T-helper 1 cell treated with Interleukin-12 subunit alpha and Interleukin-12 subunit beta and Interleukin-4 antibody, amounts not matched to agents 30 ng/mL and 1 ng/mL, for 36 hours (primary cell): ENCODE data around the gene ZNF488. TPM values are rescaled to one million over a fixed set of nuclear protein-coding genes. Genes with fewer than 3 reads are reported as not detected.
"Not testable (repeated sequence)": the region's sequence is repeated elsewhere in the genome, so short reads cannot be mapped to it uniquely, and the experiment has no call there.

Experiments used
- intact Hi-C: fragments of 100-400 bp; cut with micrococcal nuclease; formaldehyde crosslinking; loops from one replicate; pipeline ENCODE4 v1.15.1; 2024
- total RNA-seq: library from RNA; stranded (reverse); gene quantifications from 2 replicates; pipeline ENCODE4 v1.2.3, GENCODE V29; 2022

ZNF488 gene
- not detected in 2 replicates for total RNA-seq

DNA sequence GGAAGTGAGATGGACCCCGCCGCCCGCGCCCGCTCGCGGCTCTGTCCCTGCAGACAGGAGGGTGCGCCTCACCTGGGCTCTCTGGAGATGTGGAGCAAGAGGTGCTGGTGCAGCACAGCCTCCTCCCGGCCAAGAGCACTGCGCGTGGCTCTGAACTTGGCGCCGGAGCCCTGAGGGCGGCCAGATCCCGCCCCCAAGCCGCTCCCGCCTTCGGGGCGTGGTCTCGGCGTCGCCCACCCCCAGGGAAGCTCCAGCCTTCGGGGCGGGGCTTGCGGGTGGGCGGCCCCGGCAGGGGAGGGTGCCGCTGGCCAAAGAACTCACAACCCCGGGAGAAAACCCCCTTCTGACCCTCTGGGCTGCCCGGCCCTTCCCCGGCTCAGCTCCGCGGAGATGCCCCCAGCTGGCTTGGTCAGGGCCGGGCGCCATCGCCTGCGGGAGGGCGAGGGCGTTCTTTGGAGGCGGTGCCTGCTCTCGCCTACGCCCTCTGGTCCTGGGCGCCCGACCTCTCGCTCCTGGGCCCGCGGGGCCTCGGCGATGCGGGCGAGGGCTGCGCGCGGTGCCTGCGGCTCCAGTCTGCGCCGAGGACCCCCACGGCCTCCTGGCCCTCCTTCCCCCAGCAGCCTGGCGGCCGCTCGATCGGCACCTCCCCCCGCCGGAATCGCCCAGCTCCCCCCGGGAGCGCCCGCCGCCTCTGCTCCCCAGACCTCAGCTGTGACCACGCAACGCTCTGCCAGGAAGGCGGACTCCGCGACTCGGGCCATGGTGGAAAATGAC, at the start of gene ZNF488:
ZNF488 (minus strand) TSS at position 146 of the 774 bp plus-strand sequence. CDS start 15,464 bp downstream, outside the sequence.
- intact Hi-C loops: no loop called here

GRCh38 chr10:47425813-47426419, 41.8 kb upstream of the ZNF488 start:
- intact Hi-C loops: no loop called here

- intact Hi-C loops: no loop called here
Observed at GRCh38 chr10:47424231-47424630, 40.1 kb upstream of the ZNF488 start.

GRCh38 chr10:47423476-47423875, 39.4 kb upstream of the ZNF488 start:
- intact Hi-C loops: no loop called here

DNA sequence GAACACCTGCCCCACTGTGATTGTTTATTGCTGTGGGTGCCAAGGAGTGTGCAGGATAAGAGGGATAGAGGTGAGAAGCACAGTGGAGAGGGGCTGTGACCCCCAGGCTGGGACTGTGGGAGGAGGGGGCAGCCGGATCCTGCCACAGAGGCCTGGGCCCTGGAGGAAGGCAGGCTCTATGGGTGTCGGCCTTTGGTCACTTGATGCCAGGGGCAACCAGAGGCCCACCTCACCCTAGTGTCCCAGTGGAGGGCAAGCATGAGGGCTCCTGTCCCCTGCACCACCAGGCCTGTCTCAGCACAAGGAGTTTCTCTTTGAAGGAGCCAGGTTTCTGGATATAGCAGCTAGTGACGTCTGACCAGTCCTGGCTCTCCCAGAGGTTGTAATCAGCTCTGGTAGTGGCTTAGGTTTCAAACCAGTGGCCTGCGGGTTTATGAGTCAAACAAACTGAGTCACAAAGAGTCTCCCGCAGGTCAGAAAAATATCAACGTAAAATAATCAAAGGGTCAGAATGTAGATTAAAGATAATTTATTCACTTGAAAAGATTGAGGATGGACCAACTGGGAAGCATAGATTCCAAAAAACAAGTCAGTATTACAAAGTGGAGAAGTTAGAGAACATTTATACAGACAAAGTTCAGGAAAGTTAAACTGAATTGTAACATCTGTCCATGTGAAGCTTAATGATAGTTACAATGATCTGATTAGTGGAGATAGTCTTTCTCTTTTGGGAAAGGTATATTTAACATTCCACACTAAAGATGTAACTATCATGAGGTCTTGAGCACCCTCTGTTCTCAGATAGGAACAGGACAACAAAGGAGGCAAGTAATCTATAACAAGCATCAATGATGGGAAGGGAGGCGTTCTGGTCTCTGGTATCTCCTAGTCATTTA, 37.2 kb upstream of the ZNF488 start:
- intact Hi-C loops: no loop called here

DNA sequence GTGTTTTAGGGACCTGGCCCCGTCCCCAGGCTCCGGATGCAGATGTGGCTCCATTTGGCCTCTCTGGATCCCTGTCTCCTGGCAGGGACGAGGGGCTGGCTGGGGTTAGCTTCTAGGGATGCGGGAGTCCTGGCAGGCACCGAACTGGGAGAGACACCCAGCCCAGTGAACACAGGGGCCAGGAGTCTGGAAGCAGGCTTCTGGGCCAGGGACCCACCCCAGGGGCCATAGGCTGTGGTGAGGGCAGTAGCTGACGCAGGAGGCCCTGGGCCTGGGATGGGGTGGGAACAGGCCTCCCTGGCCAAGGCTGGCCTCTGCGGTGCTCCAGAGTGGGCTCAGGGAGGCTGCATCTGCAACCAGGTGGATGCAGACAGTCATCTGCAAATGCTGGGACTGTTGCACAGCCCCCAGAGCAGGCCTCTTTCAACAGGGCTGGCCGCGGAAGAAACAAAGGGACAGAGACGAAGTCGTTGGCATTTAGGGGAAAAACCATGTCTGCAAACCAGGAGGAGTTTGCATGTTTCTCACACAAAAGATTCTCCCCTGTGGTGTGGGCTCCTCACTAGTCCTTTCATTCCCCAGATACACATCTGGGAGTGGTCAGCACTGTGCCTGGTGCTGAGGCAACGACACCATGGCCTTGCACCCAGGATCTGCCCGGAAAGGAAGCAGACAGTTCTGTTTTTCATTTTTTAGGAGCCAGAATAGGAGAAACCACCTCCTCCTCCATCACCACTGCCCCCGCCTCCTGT, 36.4 kb upstream of the ZNF488 start:
- intact Hi-C loops: no loop called here

- intact Hi-C loops: no loop called here
Observed at GRCh38 chr10:47419421-47419820, 35.3 kb upstream of the ZNF488 start.

GRCh38 chr10:47418966-47419365, 34.9 kb upstream of the ZNF488 start:
- intact Hi-C loops: no loop called here

- intact Hi-C loops: no loop called here
Observed at GRCh38 chr10:47418321-47418720, 34.2 kb upstream of the ZNF488 start.

GRCh38 chr10:47416305-47417218, 32.5 kb upstream of the ZNF488 start:
- intact Hi-C loops: not testable (repeated sequence)

DNA sequence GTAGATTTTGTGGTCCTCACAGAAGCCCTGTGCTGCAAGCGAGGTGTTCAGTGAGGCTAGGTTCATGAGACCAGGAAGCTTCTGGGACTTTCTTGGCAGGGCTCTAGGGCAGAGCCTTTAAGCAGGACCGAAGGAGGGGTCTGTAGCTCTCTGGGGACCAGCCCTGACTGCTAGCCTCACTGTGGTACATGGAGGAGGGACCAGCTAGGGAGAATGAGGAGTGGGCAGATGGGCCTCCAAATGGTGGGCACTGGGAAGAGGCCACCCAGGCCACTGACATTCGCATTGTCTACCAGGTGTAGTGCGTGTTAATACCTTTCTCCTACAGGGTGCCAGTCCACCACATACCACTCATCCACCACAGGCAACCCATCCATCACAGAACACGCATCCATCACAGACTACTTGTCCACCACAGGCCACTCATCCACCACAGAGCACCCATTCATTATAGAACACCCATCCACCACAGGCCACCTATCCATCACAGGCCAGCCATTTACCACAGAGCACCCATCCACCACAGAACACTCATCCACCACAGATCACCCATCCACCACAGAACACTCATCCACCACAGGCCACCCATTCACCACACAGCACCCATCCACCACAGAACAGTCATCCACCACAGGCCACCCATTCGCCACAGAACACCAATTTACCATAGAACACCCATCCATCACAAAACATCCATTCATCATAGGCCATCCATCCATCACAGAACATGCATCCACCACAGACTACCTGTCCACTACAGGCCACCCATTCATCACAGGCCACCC, 31.6 kb upstream of the ZNF488 start:
- intact Hi-C loops: no loop called here

DNA sequence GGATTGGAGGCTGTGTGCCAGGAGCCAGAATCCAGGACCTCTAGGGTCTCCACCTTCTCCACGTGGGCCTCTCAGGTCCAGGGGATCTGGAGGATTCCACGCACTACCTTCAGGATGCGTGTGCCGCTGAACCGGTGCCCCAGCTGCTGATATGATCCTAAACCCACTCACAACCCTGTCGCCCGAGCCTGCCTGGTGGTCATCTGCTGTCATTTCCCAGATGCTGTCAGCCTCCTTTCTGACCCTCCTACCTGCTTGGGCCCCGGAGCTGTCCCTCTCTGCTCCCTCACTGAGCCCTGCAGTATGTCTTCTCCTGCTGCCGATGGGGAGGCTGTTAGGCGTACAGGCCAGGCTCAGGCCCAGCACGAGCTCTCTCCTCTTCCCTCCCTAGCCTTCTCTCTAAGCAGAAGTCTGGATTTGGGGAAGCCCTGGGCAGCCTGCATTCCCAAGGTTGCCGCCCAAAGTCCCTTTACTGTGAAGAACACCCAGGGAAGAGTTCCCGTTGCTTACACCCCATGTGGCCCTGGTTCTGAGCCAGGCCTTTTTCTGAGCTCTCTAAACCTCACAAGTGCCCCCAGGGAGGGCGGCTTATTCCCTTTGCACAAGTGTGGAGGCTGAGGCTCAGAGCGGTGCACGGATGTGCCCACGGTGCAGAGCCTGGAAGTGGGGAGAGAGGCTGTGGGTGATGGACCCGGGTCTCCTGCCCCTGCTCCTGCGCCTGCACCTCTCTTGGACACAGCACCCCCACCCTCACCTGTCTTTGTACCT, 30.8 kb upstream of the ZNF488 start:
- intact Hi-C loops: no loop called here

- intact Hi-C loops: no loop called here
Observed at GRCh38 chr10:47414227-47414592, 30.1 kb upstream of the ZNF488 start.

DNA sequence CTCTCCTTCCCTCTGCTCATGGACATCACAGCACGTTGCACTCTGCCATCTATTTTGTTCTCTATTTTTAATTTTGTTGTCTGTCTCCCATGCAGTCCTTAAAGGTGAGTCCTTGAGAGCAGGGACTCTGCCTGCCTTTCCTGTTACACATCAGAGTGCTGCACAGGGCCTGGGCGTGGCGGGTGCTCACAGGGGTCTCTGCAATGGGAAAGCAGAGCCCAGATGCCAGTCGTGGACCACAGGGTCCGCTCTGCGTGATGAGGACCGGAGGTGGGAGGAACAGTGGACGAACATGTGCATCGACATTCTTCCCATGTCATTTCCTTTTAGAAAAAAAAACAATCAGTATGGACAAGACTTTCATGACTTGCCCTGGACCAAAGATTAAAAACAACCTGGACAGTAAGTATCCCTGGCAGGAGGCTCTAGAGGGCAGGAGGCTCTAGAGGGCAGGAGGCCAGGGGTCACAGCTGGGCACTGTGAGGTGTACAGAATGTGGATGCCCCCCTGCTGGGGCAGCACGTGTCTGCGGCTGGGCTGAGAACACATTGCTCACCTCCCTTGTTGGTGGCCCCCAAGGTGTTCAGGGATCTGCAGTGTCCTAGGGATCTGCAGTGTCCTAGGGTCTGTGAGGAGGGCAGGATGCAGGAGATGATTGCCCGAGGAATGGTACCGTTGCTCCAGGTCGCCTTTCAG, 29.6 kb upstream of the ZNF488 start:
- intact Hi-C loops: no loop called here

- intact Hi-C loops: no loop called here
Observed at GRCh38 chr10:47412869-47413268, 28.8 kb upstream of the ZNF488 start.

DNA sequence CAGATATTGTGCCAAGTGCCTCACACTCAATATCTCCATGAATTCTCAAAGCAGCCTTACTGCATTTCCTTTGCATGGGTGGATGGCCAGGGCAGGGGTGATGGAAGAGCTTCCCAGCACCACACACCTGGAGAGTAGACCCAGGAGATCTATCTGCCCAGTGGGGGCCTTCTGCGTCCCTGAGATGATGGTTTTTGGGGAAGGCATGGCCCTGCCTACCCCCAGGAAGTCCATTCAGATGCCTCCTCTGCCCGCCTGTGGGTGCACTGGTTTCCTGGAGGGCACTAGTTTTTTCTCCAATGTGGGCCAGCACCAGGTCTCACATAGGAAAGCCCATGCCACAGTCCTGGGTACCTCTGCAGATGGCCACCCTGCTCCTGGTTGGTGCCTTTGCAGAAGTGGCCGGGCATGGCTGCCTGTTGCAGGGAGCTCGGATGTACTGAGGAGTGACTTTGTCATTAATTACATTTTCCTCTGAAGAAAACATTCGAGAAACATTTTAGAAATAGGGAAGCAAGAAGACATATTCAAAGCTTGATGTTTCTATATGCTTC, 28.2 kb upstream of the ZNF488 start:
- intact Hi-C loops: no loop called here

DNA sequence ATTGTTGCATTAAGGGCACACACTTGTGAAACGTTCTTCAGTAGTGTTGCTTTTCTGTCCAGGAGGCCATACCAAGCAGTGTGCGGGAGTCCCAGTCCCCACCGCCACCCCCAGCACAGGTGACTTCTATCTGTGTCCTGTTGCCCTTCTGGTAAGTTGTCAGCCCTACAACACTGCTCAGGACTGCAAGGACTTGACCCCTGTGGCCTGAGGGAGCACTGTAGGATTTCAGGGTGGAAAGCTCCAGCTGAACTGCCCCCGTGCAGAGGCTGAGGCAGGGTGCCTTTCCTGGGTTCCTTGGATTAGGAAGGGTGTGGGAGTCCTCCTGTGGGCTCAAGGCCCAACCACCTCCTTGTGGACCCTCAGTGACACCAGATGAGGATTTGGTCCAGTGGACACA, 26.8 kb upstream of the ZNF488 start:
- intact Hi-C loops: no loop called here

DNA sequence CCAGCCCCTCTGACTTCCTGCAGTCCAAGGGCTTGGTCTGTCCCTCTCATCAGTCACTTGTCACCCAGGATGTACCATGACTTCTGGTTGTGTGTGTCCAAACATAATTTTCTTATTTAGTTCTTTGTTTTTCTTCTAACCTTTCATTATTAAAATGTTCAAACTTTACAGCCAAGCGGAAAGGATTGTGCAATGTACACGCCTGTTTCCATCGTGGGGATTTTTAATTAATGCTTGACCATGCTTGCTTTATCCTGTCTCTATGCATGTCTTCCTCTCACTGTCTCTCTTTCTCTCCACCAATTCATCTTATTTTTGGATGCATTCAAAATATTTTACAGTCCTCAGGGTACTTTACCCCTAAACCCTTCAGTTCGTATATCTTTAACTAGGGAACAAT, 26.2 kb upstream of the ZNF488 start:
- intact Hi-C loops: no loop called here
